GM06990 (cell line): ENCODE measurements around the gene MED8.

ENCODE experiments used
- DNase-seq: peaks from one replicate; pipeline ENCODE4 v3.0.0-alpha.2; 2011; ENCODE audit not compliant: insufficient read length; ENCODE audit errors: extremely low read depth
- H3K27me3 ChIP-seq: replicated peaks from 2 replicates; pipeline ENCODE4 v1.6.0; 2011; ENCODE audit warnings: low read length; ENCODE audit not compliant: control insufficient read depth, insufficient read depth
- H3K36me3 ChIP-seq: 2 replicates; pipeline ENCODE4 v1.5.1; 2011; ENCODE audit warnings: low read length; ENCODE audit not compliant: control insufficient read depth, insufficient read depth
- H3K4me3 ChIP-seq: replicated peaks from 2 replicates; pipeline ENCODE4 v1.5.1; 2011; ENCODE audit warnings: low read depth, mild to moderate bottlenecking, control low read depth, low read length
- CTCF ChIP-seq: IDR thresholded peaks from 2 replicates; pipeline ENCODE4 v1.5.1; 2011; ENCODE audit warnings: low read length, control low read depth, mild to moderate bottlenecking, inconsistent platforms; ENCODE audit not compliant: insufficient read depth, poor library complexity, severe bottlenecking

The MED8 gene

GRCh38 chr1:43367904-43368645, 21.5 kb downstream of the MED8 start, which contains the start of gene ELOVL1:
ELOVL1 (minus strand) TSS chr1:43368011; CDS start chr1:43365609, 2,402 bp downstream.
- peak; percentile 96 for DNase-seq
- peaks cover 18% of the 10 kb centered on the region for H3K36me3 ChIP-seq
- peak within 1 kb of the TSS; percentile 98 for H3K4me3 ChIP-seq
- no peaks in the 10 kb centered on the region for H3K27me3 ChIP-seq
- TF ChIP-seq CTCF = peak; percentile 35

- peaks cover 22% of the 10 kb centered on the region for H3K36me3 ChIP-seq
- TF ChIP-seq CTCF = no peak
- DNase-seq = peak; percentile 57
- H3K4me3 ChIP-seq = peak overlapping the region; percentile 98
- no peaks in the 10 kb centered on the region for H3K27me3 ChIP-seq
These were observed 22.3 kb downstream of the MED8 start for GRCh38 chr1:43367026-43367903.

GRCh38 chr1:43366601-43367025, 23.0 kb downstream of the MED8 start:
- no peak for TF ChIP-seq CTCF
- DNase-seq = no peak
- H3K36me3 ChIP-seq = peaks cover 29% of the 10 kb centered on the region

GRCh38 chr1:43366179-43366578, 23.4 kb downstream of the MED8 start:
- no peak for TF ChIP-seq CTCF
- Histone ChIP-seq H3K27me3 (no peaks in the 10 kb centered on the region), H3K4me3 (peak overlapping the region; percentile 98), H3K36me3 (peaks cover 29% of the 10 kb centered on the region)
- DNase-seq = no peak

More at GRCh38 chr1:43366601-43367025, 23.0 kb downstream of the MED8 start:
- peak overlapping the region; percentile 98 for H3K4me3 ChIP-seq
- no peaks in the 10 kb centered on the region for H3K27me3 ChIP-seq

- DNase-seq = no peak
- Histone ChIP-seq H3K36me3 (peaks cover 34% of the 10 kb centered on the region), H3K4me3 (peak overlapping the region; percentile 98), H3K27me3 (no peaks in the 10 kb centered on the region)
- no peak for TF ChIP-seq CTCF
These were observed 23.9 kb downstream of the MED8 start for GRCh38 chr1:43365678-43366077.
